ENCODE results near the gene SLC4A1. TPM values are rescaled to one million over a fixed set of nuclear protein-coding genes. Genes with fewer than 3 reads are reported as not detected.

SLC4A1 gene
- not detected for total RNA-seq
- total RNA-seq (2013) = 1.4 TPM

DNA sequence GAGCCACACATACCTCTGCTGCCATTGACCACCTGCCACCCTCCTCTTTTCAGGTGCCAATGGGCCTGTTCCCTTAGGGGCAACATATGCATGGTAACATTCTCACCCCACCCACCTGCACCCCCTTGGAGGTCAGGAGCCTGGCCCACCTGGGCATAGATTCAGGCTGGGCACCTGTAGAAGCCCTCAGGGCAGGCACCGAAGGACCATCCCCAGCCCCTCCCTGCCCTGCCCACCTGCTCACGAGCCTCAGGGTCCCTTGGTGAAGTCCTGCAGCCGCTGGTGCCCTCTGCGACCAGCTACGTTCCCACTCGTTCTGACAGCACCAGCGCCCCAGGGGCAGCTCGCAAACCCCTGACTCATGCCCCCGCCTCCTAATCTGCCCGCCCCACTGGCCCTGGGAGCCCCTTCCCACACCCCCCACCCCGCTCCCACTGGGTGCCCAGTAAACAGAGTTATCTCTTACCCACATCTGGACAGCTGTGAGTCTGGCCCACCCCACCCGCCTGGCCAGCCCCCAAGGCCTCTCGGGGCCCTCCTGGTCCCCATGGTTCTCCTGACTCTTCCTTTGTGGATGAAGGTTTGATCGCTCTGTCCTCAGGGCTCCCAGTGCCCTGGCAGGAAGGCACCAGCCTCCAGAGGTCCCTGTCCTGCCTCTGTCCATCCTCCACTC, at the start of gene SLC4A1:
Gene SLC4A1, minus strand, starts transcription at position 318 of the 673 bp plus-strand sequence. CDS start 5,269 bp downstream, outside the sequence.
- Histone ChIP-seq H3K9me3 (ENCODE audit: control insufficient read depth, insufficient read depth, low read length) (no peaks in the 10 kb centered on the region), H3K4me3 (ENCODE audit: low read length) (no peak within 1 kb of the TSS), H3K27ac (ENCODE audit: low read length) (no peak within 1 kb of the TSS), H3K27me3 (ENCODE audit: control insufficient read depth, insufficient read depth, low read length) (no peaks in the 10 kb centered on the region), H3K4me1 (ENCODE audit: control insufficient read depth, insufficient read depth, low read length) (no peaks in the 10 kb centered on the region), H3K36me3 (ENCODE audit: control insufficient read depth, insufficient read depth, low read length) (no peaks in the 10 kb centered on the region)
- intact Hi-C loops (cut with micrococcal nuclease) = no loop called here
- Mint-ChIP-seq H3K9me3 (no peaks in the 10 kb centered on the region), H3K4me3 (no peak within 1 kb of the TSS), H3K27me3 (ENCODE audit: low read depth in 2 of 2) (no peaks in the 10 kb centered on the region), H3K36me3 (no peaks in the 10 kb centered on the region), H3K4me1 (no peaks in the 10 kb centered on the region), H3K27ac (no peak within 1 kb of the TSS)
- no peak for DNase-seq
- ATAC-seq = no peak
- TF ChIP-seq, protein P1, sequence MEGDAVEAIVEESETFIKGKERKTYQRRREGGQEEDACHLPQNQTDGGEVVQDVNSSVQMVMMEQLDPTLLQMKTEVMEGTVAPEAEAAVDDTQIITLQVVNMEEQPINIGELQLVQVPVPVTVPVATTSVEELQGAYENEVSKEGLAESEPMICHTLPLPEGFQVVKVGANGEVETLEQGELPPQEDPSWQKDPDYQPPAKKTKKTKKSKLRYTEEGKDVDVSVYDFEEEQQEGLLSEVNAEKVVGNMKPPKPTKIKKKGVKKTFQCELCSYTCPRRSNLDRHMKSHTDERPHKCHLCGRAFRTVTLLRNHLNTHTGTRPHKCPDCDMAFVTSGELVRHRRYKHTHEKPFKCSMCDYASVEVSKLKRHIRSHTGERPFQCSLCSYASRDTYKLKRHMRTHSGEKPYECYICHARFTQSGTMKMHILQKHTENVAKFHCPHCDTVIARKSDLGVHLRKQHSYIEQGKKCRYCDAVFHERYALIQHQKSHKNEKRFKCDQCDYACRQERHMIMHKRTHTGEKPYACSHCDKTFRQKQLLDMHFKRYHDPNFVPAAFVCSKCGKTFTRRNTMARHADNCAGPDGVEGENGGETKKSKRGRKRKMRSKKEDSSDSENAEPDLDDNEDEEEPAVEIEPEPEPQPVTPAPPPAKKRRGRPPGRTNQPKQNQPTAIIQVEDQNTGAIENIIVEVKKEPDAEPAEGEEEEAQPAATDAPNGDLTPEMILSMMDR (IDR thresholded peaks at IDR 0.05) = no peak
- WGBS (ENCODE audit: insufficient coverage) = 75% methylated on average over 14 of the region's 14 CpGs

GRCh38 chr17:44317545-44317944, 49.6 kb upstream of the SLC4A1 start:
- H3K27ac Mint-ChIP-seq = no peak overlapping the region
- H3K27me3 ChIP-seq (ENCODE audit: control insufficient read depth, insufficient read depth, low read length) = peaks cover 24% of the 10 kb centered on the region
- no peaks in the 10 kb centered on the region for H3K36me3 Mint-ChIP-seq
- WGBS (ENCODE audit: insufficient coverage) = 98% methylated on average over 6 of the region's 6 CpGs
- no peak for ATAC-seq
- peaks cover 26% of the 10 kb centered on the region for H3K36me3 ChIP-seq (ENCODE audit: control insufficient read depth, insufficient read depth, low read length)
- H3K4me1 ChIP-seq (ENCODE audit: control insufficient read depth, insufficient read depth, low read length) = peaks cover 11% of the 10 kb centered on the region
- H3K9me3 ChIP-seq (ENCODE audit: control insufficient read depth, insufficient read depth, low read length) = no peaks in the 10 kb centered on the region
- DNase-seq = no peak
- no peak overlapping the region for H3K4me3 ChIP-seq (ENCODE audit: low read length)
- H3K4me1 Mint-ChIP-seq = peaks cover 12 to 16% of the 10 kb centered on the region in 2 donors
- TF ChIP-seq, protein P1 (IDR thresholded peaks at IDR 0.05) = no peak
- no peaks in the 10 kb centered on the region for H3K9me3 Mint-ChIP-seq
- H3K27me3 Mint-ChIP-seq (ENCODE audit: low read depth in 2 of 2) = peaks cover 29 to 34% of the 10 kb centered on the region in 2 donors
- peak overlapping the region; percentile 41 for H3K4me3 Mint-ChIP-seq
- intact Hi-C loops (cut with micrococcal nuclease) = no loop called here
- no peak overlapping the region for H3K27ac ChIP-seq (ENCODE audit: low read length)

GRCh38 chr17:44315760-44316731, 48.1 kb upstream of the SLC4A1 start:
- Histone ChIP-seq H3K36me3 (ENCODE audit: control insufficient read depth, insufficient read depth, low read length) (peaks cover 16% of the 10 kb centered on the region), H3K27ac (ENCODE audit: low read length) (no peak overlapping the region), H3K27me3 (ENCODE audit: control insufficient read depth, insufficient read depth, low read length) (peaks cover 24% of the 10 kb centered on the region), H3K4me3 (ENCODE audit: low read length) (no peak overlapping the region), H3K4me1 (ENCODE audit: control insufficient read depth, insufficient read depth, low read length) (peaks cover 11% of the 10 kb centered on the region), H3K9me3 (ENCODE audit: control insufficient read depth, insufficient read depth, low read length) (no peaks in the 10 kb centered on the region)
- Mint-ChIP-seq H3K9me3 (no peaks in the 10 kb centered on the region), H3K4me3 (peak overlapping the region; percentile 75), H3K4me1 (peaks cover 8 to 11% of the 10 kb centered on the region in 2 donors), H3K27ac (no peak overlapping the region), H3K27me3 (ENCODE audit: low read depth in 2 of 2) (peaks cover 29 to 38% of the 10 kb centered on the region in 2 donors), H3K36me3 (no peaks in the 10 kb centered on the region)
- TF ChIP-seq, protein P1 (IDR thresholded peaks at IDR 0.05) = no peak
- ATAC-seq (no peak), DNase-seq (no peak)
- intact Hi-C loops (cut with micrococcal nuclease) = no loop called here
- 11% methylated on average over 38 of the region's 38 CpGs for WGBS (ENCODE audit: insufficient coverage)

All from natural killer cell (primary cell).